Activated naive CD8-positive, alpha-beta T cell (primary cell): ENCODE data around the gene TMEM11.

Experiments
- H3K27ac Mint-ChIP-seq: one replicate; pipeline ENCODE4 v1.8.0; 2021; ENCODE audit warnings: mixed read lengths
- H3K27me3 Mint-ChIP-seq: one replicate; pipeline ENCODE4 v1.8.0; 2021; ENCODE audit warnings: mixed read lengths
- H3K36me3 Mint-ChIP-seq: one replicate; pipeline ENCODE4 v1.8.0; 2021; ENCODE audit warnings: mixed read lengths
- H3K4me1 Mint-ChIP-seq: one replicate; pipeline ENCODE4 v1.8.0; 2021; ENCODE audit warnings: low read depth, mixed read lengths
- H3K4me3 Mint-ChIP-seq: one replicate; pipeline ENCODE4 v1.8.0; 2021; ENCODE audit warnings: mild to moderate bottlenecking, mixed read lengths
- H3K9me3 Mint-ChIP-seq: one replicate; pipeline ENCODE4 v1.8.0; 2021; ENCODE audit warnings: low read depth, mixed read lengths

TMEM11 gene

DNA sequence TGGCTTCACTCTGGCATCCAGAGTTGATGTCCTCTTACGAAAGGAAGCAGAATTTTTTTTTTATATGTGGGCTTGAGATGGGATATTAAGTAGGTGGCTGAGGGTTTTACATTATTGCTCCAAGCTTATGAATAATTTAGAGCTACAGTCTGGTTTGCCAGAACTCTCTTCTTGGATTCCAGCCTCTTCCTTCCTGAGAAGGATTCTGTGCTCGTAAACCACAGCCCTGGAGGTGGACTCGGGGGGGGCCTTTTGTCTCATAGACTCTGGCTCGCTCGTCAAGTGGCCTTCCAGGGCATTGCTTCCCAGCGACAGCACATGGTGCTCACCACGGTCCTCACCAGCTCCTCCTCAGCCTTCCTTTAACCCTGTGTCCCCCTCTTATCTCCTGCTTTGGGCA is 43.2 kb downstream of the TMEM11 start:
- Mint-ChIP-seq H3K4me3 (no peak overlapping the region), H3K9me3 (no peaks in the 10 kb centered on the region), H3K27ac (no peak overlapping the region)

DNA sequence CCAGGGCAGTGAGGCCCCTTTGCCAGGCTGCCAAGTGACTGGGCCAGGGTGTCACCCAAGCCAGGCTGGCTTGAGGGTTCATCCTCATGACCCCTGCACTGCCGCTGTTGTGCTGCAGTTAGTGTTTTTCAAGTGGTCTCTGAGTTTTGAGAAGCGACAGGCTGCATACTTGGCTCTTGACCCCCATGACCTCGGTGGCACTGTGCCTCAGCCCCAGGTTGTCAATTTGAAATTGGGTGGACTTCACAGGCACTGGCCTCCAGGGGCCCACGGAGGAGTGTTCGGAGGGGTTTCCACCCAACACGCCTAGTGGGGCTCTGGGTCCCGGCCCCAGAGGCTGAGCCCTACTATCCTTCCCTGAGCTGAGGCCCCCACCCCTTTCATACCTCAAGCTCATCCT is 44.5 kb downstream of the TMEM11 start:
- no peaks in the 10 kb centered on the region for H3K9me3 Mint-ChIP-seq
- H3K4me3 Mint-ChIP-seq, result no peak overlapping the region
- H3K36me3 Mint-ChIP-seq, result peaks cover 3% of the 10 kb centered on the region
- H3K27ac Mint-ChIP-seq, result no peak overlapping the region
- H3K27me3 Mint-ChIP-seq, result no peaks in the 10 kb centered on the region
- H3K4me1 Mint-ChIP-seq, result peaks cover 14% of the 10 kb centered on the region

More for the DNA sequence above, 43.2 kb downstream of the TMEM11 start:
- H3K27me3 Mint-ChIP-seq, result no peaks in the 10 kb centered on the region
- H3K36me3 Mint-ChIP-seq, result peaks cover 3% of the 10 kb centered on the region
- peaks cover 14% of the 10 kb centered on the region for H3K4me1 Mint-ChIP-seq

DNA sequence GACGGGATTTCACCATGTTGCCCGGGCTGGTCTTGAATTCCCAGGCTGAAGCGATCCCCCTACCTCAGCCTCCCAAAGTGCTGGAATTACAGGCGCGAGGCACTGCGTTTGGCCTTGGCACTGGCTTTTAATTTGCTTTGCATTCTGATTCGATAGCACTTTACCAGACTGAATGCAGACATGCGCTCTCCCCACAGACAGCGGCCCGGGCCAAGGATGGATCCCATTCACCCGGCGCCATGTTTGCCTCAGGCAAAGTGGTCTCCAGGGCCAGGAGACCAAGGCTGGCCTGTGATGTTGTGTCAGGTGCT is 45.5 kb downstream of the TMEM11 start:
- Mint-ChIP-seq H3K36me3 (peaks cover 3% of the 10 kb centered on the region), H3K4me3 (no peak overlapping the region), H3K9me3 (no peaks in the 10 kb centered on the region), H3K27ac (no peak overlapping the region), H3K27me3 (no peaks in the 10 kb centered on the region), H3K4me1 (peaks cover 14% of the 10 kb centered on the region)

DNA sequence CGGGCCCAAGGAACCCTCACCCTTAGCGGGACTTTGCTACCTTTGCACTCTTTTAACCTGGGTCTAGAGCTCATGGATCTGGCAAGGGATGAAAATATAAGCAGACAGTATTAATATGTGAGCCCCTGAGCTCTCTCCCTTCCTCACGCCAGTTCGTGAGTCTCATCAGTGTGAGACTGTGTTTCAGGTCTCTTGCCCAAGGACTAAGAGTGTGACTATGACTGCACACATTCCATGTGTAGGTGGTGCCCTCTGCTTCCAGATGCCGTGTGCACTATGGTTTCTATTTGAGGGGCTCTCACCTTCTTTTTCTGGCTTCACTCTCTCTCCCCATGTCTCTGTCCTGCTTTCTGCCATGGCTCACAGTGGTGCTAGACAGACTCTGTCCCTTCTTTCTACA is 46.7 kb downstream of the TMEM11 start:
- H3K9me3 Mint-ChIP-seq, result no peaks in the 10 kb centered on the region
- H3K4me1 Mint-ChIP-seq, result peaks cover 16% of the 10 kb centered on the region
- H3K4me3 Mint-ChIP-seq, result no peak overlapping the region
- H3K27me3 Mint-ChIP-seq, result no peaks in the 10 kb centered on the region
- no peak overlapping the region for H3K27ac Mint-ChIP-seq
- no peaks in the 10 kb centered on the region for H3K36me3 Mint-ChIP-seq

DNA sequence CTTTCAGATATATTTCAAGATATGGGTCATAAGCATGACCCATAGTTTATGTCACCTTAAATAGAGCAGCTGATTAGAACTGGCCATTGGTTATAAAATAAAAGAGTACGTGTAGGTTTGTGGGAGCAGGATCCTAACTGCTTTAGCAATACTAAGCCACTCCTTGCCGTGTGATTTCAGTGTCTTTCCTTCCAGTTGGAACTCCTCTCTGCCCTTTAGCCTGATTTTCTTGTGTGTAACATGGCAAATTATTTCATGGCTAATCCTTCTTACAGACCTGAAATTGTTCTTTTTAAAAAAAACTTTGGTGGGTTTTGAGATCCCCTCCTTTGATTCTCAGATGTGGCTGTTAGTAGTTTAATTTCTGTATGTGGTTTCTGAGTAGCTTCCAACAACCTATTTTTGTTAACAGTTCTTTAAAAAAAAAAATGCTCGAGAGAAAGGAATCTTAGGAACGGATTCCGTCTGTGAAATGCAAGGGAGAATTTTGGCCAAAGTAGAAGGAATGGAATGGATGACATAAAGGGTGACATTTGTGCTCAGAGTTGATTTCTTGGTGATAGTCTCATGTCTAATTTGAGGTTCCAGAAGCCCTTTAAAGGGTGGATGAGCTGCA is 47.3 kb downstream of the TMEM11 start:
- Mint-ChIP-seq H3K36me3 (no peaks in the 10 kb centered on the region), H3K27ac (no peak overlapping the region), H3K4me3 (no peak overlapping the region)

DNA sequence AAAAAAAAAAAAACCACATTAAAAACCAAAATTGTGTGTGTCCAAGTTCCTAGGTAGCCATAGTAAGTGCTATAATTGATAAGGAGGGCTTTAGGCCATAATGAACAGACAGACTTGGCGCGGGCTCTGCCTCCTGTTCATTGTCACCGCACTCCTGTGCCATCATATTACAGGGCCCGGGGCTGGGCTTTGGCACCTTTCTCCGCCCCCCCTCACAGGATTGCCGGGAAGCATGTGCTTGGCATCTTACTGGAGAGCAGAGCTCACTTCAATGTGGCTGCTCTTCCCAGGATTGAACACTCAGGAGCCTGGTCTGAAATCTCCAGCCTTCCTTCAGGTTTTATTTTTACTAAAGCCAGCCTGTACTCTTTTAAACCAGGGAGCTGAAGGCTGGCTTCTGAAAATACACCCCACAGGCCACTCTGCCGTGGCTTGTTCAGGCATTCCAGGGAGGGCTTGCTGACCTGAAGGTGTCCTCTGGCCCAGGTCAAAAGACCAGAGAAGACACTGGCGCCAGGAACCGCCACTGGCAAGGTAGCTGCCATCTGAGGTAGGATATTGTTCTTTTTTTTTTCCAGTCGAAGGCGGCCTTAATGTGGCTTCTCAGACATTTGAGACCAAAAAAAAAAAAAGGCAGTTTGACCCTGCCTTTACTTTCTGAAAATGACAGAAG is 47.9 kb downstream of the TMEM11 start:
- Mint-ChIP-seq H3K27me3 (no peaks in the 10 kb centered on the region), H3K36me3 (no peaks in the 10 kb centered on the region), H3K4me1 (peaks cover 21% of the 10 kb centered on the region), H3K4me3 (no peak overlapping the region), H3K9me3 (no peaks in the 10 kb centered on the region), H3K27ac (no peak overlapping the region)

More for the DNA sequence above, 47.3 kb downstream of the TMEM11 start:
- Mint-ChIP-seq H3K9me3 (no peaks in the 10 kb centered on the region), H3K27me3 (no peaks in the 10 kb centered on the region), H3K4me1 (peaks cover 19% of the 10 kb centered on the region)

DNA sequence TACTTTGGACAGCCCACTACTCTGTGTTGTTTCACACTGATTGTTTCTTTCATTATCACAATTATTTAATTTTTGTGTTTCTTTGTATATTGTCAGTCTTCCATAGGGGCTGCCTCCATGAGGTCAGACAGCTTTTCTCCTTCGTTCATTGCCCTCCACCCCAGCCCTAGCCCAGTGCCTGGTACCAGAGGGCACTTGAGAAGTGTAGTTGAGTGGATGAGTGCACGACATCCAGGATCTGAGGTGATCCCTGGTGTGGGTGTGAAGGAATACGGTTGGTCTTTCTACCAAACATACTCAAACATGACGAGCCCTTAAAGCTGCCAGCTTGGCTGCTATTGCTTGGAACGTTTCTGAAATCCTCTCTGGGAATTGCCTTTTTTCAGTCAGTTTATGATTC is 49.3 kb downstream of the TMEM11 start:
- H3K4me1 Mint-ChIP-seq, result peaks cover 21% of the 10 kb centered on the region
- no peaks in the 10 kb centered on the region for H3K9me3 Mint-ChIP-seq
- no peak overlapping the region for H3K27ac Mint-ChIP-seq
- no peaks in the 10 kb centered on the region for H3K27me3 Mint-ChIP-seq
- H3K4me3 Mint-ChIP-seq, result no peak overlapping the region
- no peaks in the 10 kb centered on the region for H3K36me3 Mint-ChIP-seq

DNA sequence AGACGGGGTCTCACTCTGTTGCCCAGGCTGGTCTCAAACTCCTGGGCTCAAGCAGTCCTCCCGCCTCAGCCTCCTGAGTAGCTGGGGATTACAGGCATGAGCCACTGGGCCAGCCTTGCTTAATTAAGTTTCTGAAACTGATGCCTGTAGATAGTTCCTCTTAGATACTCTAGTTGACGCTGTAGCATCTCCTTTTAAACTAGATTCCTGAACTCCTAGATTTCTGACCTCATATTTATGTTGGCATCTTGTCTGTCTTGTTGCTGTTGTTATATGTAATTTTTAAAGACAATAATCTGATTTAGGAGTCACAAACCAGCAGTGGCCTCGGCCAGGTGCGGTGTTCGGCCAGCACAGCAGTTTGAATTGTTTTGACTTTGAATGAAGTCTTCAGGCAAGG is 49.7 kb downstream of the TMEM11 start:
- no peak overlapping the region for H3K27ac Mint-ChIP-seq
- no peaks in the 10 kb centered on the region for H3K9me3 Mint-ChIP-seq
- H3K4me3 Mint-ChIP-seq, result no peak overlapping the region
- no peaks in the 10 kb centered on the region for H3K27me3 Mint-ChIP-seq
- H3K4me1 Mint-ChIP-seq, result peaks cover 21% of the 10 kb centered on the region
- H3K36me3 Mint-ChIP-seq, result no peaks in the 10 kb centered on the region

DNA sequence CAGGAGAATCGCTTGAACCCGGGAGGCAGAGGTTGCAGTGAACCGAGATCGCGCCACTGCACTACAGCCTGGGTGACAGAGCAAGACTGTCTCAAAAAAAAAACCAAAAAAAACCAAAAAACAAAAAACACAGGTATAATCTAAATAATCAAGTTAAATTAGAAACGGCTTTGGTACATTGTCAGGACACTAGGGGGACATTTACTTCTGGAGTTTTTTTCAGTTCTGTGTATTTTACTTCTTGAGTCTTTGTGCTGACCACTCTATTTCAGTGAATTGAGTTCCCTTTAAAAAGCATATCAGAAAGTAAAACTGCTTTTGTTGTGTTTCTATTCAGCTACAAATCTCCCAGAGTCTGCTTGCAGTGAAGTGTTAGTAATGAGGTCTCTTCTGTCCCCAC is 50.9 kb downstream of the TMEM11 start:
- Mint-ChIP-seq H3K27ac (no peak overlapping the region), H3K4me1 (peaks cover 21% of the 10 kb centered on the region), H3K4me3 (no peak overlapping the region), H3K9me3 (no peaks in the 10 kb centered on the region), H3K36me3 (no peaks in the 10 kb centered on the region), H3K27me3 (no peaks in the 10 kb centered on the region)

DNA sequence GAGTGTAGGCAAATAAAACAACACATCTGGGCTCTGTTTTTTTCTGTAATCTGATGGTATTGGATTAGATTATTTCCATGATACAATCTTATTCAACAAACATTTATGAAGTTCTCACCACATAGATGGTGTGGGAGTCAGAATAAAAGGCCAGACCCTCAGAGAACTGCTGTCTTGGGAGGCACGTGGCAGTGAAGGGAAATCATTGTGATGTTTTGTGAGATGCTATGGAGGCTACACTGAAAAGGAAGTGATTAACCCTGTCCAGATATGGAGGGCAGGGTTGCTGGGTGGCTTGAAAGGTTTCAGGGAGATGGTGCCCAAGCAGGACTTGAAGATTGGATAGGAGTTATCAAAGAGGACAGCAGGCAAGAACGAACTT is 51.6 kb downstream of the TMEM11 start:
- Mint-ChIP-seq H3K9me3 (no peaks in the 10 kb centered on the region), H3K4me3 (no peak overlapping the region), H3K27ac (no peak overlapping the region), H3K36me3 (no peaks in the 10 kb centered on the region), H3K27me3 (no peaks in the 10 kb centered on the region), H3K4me1 (peaks cover 21% of the 10 kb centered on the region)

DNA sequence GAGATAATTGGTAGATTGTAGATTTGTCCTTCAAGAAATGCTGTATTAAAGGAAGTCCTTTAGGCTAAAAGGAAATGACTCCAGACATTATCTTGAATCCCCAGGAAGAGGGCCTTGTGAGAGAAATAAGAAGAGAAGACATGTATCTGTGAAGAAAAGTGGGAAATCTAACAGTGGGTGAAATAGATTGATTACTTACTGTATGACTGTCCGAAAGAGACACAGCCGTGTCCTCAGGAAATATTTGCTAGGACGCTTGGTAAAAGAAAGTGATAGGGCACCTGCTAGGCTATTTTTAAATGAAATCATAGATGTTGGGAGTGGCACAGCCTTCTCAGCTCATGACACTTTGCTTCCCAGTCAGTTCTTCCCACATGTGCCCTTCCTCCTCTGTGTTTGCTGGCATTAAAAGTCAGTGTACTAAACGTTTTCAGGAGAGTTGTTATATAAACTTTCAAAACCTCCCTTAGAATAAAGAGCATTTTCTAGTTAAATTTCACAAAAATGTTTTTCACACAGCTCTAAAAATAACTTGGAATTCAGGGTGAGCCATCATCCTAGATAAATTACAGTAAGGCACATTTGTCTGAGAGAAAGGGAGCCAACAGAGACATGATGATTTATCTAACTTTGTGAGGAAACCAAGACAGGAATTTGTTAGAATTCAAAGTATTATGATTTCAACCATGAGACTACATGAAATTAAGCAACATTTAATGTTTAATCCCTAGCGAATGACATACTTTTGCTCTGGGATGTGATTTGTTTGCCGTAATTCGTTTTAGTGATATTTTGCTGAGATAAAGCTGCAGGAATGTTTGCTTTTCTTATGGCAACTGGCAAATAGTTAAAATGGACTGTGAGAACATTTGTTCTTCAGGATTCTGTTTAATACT is 52.2 kb downstream of the TMEM11 start:
- H3K27me3 Mint-ChIP-seq, result no peaks in the 10 kb centered on the region
- H3K36me3 Mint-ChIP-seq, result no peaks in the 10 kb centered on the region
- H3K27ac Mint-ChIP-seq, result no peak overlapping the region
- H3K4me3 Mint-ChIP-seq, result no peak overlapping the region
- peaks cover 16% of the 10 kb centered on the region for H3K4me1 Mint-ChIP-seq
- no peaks in the 10 kb centered on the region for H3K9me3 Mint-ChIP-seq

DNA sequence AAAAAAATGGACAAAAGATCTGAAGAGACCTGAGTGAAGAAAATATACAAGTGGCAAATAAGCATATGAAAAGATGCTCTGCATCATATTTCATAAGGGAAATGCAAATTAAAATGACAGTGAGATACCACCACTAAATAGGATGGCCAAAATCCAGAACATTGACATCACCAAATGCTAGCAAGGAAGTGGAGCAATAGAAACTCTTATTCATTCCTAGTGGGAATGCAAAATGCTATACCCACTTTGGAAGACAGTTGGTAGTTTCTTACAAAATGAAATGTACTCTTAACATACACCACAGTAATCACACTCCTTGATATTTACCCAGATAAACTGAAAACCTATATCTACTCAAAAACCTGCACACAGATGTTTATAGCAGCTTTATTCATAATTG is 53.6 kb downstream of the TMEM11 start:
- Mint-ChIP-seq H3K36me3 (no peaks in the 10 kb centered on the region), H3K27me3 (no peaks in the 10 kb centered on the region), H3K9me3 (peaks cover 5% of the 10 kb centered on the region), H3K27ac (no peak overlapping the region), H3K4me1 (peaks cover 13% of the 10 kb centered on the region), H3K4me3 (no peak overlapping the region)

DNA sequence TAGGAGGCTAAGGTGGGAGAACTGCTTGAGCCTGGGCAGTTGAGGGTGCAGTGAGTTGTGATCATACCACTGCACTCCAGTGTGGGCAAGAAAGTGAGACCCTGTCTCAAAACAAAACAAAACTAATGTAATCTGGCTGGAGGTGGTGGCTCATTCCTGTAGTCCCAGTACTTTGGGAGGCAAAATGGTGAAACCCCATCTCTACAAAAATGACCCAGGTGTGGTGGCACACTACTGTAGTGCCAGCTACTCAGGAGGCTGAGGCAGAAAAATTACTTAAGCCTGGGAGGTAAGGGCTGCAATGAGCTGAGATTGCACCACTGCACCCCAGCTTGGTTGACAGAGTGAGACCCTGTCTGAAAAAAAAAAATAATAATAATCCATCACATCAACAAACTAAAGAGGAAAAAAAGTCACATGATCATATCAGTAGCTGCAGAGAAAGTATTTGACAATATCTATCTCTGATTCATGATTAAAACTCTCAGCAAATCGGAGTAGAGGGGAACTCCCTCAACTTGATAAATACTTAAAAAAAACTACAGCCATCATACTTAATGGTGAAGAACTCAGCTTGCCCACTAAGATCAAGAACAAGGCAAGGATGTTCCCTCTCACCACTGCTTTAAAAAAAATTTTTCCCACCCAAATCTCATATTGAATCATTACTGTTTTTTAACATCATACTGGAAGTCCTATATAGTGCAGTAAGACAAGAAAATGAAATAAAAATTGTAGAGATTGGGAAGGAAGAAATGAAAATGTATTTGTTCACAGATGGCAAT is 56.2 kb downstream of the TMEM11 start:
- no peaks in the 10 kb centered on the region for H3K27me3 Mint-ChIP-seq
- H3K9me3 Mint-ChIP-seq, result peaks cover 16% of the 10 kb centered on the region

DNA sequence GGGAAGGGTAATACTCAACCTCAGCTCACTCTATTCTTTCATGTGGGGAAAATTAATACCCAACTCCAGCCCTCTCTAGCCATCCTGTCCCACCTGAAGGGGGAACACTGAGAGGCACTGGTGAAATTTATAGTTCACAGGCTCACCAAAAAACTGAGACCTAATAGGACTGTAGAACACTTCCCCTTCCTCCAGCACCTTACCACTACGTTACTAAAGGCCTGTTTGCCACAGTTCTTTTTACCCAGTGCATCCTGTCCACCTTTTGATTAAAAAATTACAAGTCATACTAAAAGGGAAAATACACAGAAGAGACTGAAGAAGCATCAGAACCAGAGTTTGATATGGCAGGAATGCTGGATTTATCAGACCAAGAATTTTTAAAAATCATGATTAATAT is 61.2 kb downstream of the TMEM11 start:
- Mint-ChIP-seq H3K4me1 (peaks cover 1% of the 10 kb centered on the region), H3K27me3 (no peaks in the 10 kb centered on the region), H3K4me3 (no peak overlapping the region), H3K36me3 (peaks cover 11% of the 10 kb centered on the region), H3K9me3 (peaks cover 16% of the 10 kb centered on the region), H3K27ac (no peak overlapping the region)

More for the DNA sequence above, 56.2 kb downstream of the TMEM11 start:
- Mint-ChIP-seq H3K36me3 (peaks cover 5% of the 10 kb centered on the region), H3K4me1 (peaks cover 14% of the 10 kb centered on the region), H3K4me3 (no peak overlapping the region), H3K27ac (no peak overlapping the region)

DNA sequence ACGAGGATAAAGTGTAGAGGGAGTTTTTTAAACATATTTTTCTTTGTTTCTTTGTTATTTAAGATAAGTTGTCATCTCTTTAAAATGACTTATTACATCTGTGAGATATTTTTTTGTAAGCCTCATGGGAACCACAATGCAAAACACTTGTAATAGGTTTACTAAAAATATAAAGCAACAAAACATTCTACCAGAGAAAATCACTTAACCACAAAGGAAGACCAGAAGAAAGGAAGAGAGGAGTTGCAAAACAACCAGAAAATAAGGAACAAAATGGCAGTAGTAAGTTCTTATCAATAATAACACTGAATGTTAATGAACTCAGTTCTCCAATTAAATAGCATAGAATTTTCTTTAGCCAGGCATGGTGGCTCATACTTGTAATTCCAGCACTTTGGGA is 64.3 kb downstream of the TMEM11 start:
- H3K36me3 Mint-ChIP-seq, result peaks cover 17% of the 10 kb centered on the region
- no peaks in the 10 kb centered on the region for H3K27me3 Mint-ChIP-seq
- H3K9me3 Mint-ChIP-seq, result peaks cover 4% of the 10 kb centered on the region
- H3K4me1 Mint-ChIP-seq, result peaks cover 1% of the 10 kb centered on the region
- H3K4me3 Mint-ChIP-seq, result no peak overlapping the region
- H3K27ac Mint-ChIP-seq, result no peak overlapping the region
